ENCODE measurements around the gene ZDHHC11B.
A peak's percentile ranks its signal among the peaks of the same experiment; 100 is the strongest.

Gene ZDHHC11B

GRCh38 chr5:671459-672328 is 112.8 kb downstream of the ZDHHC11B start:
- peak; percentile 62 to 63 for DNase-seq

GRCh38 chr5:670396-671270 is 113.9 kb downstream of the ZDHHC11B start:
- DNase-seq, result no peak

DNA sequence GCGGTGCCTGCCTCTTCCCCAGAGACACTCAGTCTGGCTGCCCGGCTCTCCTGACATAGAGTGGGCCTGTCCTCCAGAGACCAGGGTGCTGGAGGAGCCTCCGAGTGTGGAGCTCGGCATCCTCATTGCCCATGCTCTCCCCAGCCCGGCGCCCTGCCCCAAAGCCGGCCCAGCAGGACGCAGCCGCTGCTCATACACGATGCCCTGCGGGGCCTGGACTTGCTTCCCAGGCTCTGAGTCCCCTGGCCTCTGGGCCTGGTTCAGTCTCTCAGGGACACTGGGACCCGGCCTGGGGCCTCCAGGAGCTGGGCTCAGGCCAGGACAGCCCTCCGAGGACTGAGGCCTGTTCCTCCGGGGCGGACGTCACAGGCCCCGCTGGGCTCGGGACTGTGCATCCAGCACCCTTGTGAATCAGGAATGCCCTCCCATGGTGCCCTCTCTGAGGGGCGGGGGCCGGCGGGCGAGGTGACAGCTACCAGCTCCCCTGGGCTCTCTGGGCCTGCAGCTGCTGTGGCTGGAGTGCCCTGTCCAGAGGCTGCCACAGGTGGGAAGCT is 114.6 kb downstream of the ZDHHC11B start:
- no peak for DNase-seq

- no peak for DNase-seq
These were observed 115.3 kb downstream of the ZDHHC11B start for GRCh38 chr5:669111-669841.

GRCh38 chr5:668283-668995 is 116.1 kb downstream of the ZDHHC11B start:
- DNase-seq, result no peak

- DNase-seq, result no peak
These were observed 117.6 kb downstream of the ZDHHC11B start for GRCh38 chr5:666816-667498.

DNA sequence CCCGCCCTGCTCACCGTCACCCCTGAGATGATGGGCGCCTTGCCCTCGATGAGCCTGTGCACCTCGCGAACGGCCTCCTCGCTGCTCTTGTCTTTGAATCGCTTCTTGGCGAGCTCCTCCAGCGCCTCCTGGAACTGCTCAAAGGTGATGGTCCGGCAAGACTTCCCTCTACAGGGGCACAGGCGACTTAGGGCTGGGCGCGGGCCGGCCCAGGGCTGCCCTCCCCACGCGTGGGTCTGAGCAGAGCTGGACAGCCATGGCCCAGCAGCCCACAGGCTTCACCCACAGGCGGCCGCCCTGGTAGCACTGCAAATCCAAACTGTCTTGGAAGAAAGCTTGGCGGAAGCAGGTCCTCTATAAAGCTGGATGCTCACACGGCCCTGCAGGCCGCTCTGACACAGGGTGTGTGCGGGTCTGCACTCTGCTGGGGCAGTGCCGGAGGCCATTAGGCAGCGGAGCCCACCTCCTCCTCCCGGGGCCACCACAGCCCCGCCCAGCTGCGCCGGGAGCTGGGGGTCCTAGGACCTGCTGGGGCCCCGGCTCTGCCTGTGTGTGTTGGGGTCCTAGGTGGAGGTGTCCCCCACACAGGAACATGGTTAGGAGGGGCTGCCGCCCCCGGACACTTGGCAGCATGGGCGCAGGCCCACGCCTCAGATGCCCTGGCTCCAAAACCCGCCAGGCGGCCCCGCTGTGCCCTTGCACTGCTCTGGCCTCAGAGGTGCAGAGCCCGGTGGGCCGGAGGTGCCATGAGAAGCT is 118.4 kb downstream of the ZDHHC11B start:
- DNase-seq, result no peak

DNA sequence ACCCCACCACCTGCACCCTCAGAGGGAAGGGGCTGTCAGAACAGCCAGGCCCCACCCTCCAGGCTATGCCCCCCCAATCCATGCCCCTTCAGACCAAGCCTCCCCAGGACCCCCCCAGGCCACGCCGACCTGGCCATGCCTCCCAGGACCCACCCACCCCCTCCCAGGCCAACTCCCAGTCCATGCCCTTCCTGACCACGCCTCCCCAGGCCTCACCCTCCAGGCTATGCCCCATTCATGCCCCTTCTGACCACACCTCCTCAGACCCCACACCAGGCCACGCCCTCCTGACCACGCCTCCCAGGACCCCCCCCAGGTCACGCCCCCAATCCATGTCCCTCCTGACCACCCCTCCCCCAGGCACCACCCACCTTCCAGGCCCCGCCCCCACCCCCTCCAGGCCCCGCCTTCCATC is 119.0 kb downstream of the ZDHHC11B start:
- no peak for DNase-seq

DNA sequence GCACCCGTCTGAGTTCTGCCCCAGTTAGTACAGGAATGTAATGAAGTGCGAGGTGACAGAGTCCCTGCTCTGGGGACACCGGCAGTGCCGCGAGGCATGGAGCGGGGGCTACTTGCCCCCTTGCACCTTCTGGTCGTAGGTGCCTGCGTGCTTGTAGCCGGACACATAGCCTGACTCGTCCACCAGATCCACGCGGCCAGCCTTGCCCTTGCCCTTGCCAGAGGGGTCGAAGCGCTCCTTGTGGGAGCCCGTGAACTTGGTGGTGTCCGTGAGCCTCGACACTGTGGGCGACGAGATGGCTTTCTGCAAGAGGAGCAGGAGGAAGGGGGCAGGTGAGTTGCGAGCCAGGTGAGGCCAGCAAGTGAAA is 119.6 kb downstream of the ZDHHC11B start:
- no peak for DNase-seq

- DNase-seq, result no peak
These were observed 120.1 kb downstream of the ZDHHC11B start for GRCh38 chr5:664343-664993.

DNA sequence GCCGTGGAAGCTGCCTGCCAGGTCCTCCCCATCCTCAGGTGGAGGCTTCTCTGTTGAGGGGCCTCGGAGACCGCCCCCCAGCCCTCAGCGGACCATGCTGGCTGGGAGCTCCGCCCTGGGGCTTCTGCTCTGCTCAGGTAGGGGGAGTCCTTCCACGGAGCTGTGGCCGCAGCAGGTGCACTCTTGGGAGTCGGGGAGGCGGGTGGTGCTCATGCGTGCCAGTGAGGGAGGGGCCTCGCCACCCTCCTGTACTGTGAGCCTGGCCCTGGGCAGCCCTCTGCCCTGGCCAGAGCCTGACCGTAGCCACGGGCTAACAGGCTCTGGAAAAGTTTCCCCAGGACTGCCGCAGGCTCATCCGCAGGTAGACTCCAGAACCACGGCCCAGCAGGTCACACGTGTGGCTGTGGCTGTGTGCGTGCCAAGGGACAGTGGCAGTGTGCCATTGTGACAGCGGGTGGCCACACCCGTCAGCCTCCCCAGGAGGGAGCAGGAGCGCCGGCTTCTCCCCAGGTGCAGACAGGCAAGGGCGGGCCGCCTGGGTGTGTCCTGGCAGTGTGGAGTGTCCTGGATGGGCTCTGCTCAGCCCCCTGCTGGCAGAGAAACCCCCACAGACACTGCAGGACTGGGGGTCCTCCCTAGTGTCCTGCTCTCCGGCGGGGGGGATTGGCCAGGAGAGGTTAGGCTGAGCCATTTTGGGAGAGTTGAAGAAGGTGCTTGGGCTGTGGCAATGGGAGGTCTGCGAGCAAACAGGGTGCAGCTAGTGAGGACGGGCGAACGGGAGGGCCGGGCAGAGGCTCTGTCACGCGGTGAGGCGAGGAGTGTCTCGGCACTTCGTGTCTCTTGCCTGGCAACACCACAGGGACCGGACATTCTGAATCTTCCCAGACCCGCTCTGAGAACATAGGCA is 120.8 kb downstream of the ZDHHC11B start:
- no peak for DNase-seq

DNA sequence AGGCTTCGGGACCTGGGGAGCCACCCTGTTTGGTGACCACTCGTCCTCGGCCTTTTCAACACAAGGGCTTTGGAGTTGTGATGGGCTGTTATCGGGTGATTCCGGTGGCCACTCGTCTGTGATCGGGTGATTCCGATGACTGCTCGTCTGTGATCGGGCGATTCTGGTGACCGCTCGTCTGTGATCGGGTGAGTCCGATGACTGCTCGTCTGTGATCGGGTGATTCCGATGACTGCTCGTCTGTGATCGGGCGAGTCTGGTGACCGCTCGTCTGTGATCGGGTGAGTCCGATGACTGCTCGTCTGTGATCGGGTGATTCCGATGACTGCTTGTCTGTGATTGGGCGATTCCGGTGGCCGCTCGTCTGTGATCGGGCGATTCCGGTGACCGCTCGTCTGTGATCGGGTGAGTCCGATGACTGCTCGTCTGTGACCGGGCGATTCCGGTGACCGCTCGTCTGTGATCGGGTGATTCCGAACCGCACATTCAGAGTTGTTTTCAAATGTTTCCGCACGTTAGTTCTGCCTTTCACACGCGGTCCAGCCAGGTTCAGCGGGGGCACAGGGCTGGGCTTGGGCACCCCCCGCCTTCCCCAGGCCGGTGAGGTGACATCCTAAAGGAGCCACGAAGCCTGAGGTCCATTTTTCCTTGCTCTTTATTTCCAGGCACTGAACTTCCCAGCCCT is 121.6 kb downstream of the ZDHHC11B start:
- no peak for DNase-seq

GRCh38 chr5:661891-662750 is 122.4 kb downstream of the ZDHHC11B start:
- no peak for DNase-seq

DNA sequence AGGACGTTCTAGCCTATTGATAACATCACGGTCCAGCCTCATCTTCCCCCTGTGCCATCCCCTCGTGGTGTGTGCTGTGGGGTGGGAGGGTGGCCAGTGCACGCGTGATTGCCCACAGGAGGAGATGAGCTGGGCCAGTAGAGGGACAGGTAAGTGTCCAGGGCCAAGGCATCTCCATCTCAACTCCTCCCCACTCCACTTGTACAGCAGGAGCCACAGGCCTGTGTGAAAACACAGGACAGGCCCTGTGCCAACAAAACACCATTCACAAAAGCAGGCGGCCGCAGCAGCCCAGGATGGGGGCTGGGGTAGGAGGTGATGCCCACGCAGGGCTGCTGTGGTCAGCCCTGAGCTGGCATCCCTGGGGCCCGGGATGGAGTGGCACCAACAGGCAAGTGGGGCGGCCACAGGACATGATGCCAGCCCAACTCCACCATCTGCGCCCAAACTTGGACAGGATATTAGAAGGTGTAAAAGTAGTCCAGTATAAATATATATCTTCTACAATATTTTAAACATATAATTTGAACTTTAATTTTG is 124.0 kb downstream of the ZDHHC11B start:
- no peak for DNase-seq

Measured in activated CD4-positive, alpha-beta T cell treated with anti-CD3 and anti-CD28 coated beads, Interleukin-2, amount 50 U/mL, for 4 hours (primary cell).